GM21529 (cell line): Measurements from ENCODE around the gene RPRD2.
"Not testable (repeated sequence)": the region's sequence is repeated elsewhere in the genome, so short reads cannot be mapped to it uniquely, and the experiment has no call there.

Source experiments
- ATAC-seq: cut with Tn5 transposase; IDR thresholded peaks from one replicate; pipeline ENCODE4 v1.9.1; 2021; ENCODE audit not compliant: unreplicated experiment

The RPRD2 gene

DNA sequence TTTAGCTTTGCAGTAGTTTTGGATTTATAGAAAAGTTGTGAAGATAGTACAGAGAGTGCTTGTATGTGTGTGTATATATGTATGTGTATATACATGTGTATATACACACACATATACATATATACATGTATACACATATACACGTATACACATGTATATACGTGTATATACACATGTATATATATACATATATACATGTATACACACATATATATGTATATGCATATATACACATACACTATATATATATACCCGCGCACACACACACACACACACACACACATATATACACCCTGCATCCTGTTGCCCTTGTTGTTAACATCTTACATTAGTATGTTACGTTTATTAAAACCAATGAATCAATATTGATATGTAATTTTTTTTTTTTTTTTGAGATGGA, 24.3 kb downstream of the RPRD2 start:
- ATAC-seq = no peak

DNA sequence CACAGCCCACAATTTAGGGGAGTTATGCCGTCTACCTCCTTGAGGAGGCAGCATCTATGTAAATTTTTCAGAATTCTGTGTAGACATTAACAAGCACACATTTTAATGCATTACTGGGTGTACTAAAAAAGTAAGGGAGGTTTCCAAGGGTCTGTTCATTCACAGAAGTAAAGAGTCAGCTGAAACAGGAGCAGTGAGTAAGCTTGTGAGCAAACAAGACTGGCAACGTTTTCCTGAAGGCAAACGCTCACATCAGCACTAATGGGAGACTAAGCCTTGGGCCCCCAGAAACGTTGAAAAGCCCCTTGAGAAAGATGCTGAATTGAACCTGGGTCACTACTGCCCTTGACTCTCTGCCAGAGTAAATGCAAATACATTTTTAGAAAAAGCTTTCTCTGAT, 25.7 kb downstream of the RPRD2 start:
- ATAC-seq = no peak

DNA sequence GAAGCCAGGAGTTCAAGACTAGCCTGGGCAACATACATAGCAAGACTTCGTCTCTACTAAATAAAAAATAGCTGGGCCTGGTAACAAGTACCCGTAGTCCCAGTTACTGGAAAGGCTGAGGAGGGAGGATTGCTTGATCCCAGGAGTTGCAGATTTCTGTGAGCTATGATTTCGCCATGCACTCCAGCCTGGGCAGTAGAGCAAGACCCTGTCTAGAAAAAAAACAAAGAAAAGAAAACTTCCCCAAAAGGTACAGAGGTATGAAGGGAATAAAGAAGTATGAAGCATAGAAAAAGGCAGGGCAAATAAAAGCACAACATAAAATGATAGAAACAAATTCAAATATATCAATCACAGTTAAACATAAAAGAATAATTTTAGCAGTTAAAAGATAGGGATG, 28.7 kb downstream of the RPRD2 start:
- no peak for ATAC-seq

DNA sequence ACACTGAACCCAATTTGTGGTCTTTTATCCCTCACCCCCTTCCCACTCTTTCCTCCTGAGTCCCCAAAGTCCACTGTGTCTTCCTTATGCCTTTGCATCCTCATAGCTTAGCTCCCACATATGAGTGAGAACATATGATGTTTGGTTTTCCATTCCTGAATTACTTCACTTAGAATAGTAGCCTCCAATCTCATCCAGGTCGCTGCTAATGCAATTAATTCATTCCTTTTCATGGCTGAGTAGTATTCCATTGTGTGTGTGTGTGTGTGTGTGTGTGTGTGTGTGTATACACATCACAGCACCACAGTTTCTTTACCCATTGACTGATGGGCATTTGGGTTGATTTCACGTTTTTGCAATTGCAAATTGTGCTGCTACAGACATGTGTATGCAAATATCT, 31.2 kb downstream of the RPRD2 start:
- ATAC-seq = not testable (repeated sequence)

DNA sequence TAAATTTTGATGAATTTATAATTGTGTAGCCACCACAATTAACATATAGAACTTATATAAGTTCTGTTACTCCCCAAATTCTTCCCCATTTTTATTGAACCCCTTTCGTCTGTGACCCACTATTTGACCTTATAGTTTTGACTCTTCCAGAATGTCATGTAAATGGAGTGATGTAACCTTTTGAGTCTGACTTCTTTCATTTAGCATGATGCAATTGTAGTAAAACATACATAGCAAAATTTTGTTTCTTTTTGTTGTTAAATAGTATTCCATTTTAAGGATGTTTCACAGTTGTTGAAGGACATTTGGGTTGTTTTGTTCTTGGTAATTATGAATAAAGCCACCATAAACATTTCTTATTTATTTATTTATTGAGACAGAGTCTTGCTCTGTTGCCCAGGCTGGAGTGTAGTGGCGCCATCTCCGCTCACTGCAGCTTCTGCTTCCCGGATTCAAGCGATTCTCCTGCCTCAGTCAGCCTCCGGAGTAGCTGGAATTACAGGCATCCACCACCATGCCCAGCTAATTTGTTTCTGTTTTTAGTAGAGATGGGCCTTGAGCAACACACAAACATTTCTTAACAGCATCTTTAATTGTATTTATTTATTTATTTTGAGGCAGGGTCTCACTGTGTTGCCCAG, 33.6 kb downstream of the RPRD2 start:
- no peak for ATAC-seq

DNA sequence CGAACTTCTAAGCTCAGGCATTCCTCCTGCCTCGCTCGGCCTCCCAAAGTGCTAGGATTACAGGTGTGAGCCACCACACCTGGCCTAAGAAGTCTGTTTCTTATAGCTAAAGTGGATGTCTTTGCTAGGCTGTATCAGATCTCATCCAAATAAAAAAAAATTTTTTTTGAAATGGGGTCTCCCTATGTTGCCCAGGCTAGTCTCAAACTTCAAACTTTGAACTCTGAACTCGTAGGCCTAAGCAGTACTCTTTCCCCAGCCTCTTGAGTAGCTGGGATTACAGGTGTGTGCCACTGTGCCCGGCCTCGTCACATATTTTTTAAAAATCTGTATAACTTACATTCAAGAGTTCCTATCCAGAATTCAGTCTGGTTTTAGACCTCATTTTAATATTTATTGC, 40.5 kb downstream of the RPRD2 start:
- no peak for ATAC-seq

DNA sequence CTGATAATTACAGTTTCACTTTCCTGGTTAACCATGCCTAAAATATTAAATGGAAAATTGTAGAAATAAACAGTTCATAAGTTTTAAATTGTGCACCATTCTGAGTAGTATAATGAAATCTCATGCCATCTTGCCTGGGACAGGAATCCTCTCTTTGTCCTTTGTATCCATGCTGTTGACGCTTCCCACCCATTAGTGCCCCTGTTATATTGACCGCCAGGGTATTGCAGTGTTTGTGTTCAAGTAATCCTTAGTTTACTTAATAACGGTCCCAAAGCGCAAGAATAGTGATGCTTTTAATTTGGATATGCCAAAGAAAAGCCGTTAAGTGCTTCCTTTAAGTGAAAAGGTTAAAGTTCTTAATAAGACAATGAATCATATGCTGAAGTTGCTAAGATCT, 41.7 kb downstream of the RPRD2 start:
- ATAC-seq = no peak

DNA sequence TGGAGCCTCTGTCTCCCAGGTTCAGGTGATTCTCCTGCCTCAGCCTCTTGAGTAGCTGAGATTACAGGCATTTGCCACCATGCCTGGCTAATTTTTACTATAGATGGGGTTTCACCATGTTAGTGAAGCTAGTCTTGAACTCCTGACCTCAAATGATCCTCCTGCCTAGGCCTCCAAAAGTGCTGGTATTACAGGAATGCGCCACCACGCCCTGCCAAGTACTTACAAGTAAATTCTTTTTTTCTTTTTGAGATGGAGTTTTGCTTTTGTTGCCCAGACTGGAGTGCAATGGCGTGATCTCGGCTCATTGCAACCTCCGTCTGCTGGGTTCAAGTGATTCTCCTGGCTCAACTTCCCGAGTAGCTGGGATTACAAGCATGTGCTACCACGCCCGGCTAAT, 42.5 kb downstream of the RPRD2 start:
- no peak for ATAC-seq

DNA sequence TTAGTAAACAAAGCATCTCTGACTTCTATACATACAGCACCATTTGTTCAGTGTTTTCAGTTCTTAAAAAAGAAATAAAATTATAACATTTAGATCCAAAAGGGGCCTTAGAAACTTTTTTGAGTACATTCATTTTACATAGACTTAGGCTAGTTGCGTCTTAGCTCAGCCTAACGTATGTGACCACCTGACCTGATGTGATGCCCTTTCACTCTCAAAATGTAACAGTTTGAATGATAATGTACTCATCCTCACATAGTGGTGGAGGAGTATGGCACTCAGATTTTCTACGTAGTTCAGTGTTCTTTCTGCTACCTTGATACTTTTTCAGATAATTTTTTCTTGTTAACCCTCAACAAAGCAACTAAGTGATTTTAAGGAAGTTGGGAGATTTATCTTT, 43.4 kb downstream of the RPRD2 start:
- no peak for ATAC-seq

DNA sequence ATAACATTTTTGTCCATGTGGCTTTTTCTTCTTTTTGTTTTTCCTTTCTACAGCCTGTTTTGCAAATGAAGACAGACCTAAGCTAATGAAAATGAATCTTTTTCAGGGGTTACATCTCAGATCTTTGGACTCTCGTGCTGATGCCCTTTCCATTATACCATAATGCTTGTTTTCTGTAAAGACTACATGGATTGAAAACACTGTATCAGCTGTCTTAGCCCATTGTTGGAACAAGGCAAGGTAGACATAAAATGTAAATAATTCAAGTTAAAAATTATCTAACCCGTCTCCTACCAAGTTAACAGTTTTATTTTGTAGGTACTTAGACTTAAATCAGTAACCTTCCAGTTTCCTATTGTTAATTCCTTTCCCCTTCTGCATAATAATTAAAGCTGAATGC, 44.9 kb downstream of the RPRD2 start:
- no peak for ATAC-seq

DNA sequence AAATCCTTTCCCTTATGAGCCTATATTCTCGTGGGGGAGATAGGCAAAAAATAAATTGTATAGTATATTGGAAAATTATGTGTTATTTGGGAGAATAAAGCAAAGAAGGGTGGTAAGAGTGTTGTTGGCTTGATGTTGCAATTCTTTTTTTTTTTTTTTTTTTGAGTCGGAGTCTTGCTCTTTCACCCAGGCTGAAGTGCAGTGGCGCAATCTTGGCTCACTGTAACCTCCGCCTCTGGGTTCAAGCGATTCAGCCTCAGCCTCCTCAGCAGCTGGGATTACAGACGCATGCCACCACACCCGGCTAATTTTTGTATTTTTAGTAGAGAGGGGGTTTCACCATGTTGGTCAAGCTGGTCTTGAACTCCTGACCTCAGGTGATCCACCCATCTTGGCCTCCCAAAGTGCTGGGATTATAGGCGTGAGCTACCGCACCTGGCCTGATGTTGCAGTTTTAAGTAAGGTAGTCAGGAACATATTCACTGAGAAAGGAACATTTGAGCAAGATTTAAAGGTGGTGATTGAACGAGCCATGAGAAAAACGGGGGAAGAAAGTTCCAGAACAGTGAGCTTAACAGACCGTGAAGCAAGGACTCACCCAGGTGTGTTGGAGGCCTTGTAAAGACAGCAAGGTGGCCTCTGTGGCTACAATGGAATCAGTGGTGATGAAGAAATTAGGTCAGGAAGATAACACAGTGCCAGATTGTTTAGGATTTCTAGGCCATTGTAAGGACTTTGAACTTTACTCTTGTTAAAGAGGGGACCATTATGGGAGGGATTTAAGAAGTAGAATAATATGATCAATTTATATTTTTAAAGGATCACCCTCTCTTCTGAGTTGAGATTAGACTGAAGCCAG, 45.8 kb downstream of the RPRD2 start:
- ATAC-seq = no peak

DNA sequence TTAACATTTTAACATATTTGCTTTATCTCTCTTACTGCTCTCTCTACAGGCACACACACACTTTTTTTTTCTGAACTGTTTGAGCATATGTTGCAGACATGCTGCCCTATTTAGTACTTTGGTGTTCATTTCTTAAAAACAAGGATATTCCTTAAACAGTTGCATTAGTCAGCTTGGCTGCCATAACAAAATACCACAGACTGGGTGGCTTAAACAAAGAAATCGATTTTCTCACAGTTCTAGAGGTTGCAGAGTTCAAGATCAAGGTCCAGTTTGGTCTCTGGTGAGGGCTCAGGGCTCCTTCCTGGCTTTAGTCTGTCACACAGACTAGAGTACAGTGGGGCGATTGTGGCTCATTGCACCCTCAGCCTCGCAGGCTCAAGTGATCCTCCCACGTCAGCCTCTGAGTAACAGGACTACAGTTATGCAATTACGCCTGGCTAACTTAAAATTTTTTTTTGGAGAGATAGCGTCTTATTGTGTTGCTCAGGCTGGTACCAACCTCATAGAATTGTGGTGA, 46.7 kb downstream of the RPRD2 start:
- no peak for ATAC-seq

DNA sequence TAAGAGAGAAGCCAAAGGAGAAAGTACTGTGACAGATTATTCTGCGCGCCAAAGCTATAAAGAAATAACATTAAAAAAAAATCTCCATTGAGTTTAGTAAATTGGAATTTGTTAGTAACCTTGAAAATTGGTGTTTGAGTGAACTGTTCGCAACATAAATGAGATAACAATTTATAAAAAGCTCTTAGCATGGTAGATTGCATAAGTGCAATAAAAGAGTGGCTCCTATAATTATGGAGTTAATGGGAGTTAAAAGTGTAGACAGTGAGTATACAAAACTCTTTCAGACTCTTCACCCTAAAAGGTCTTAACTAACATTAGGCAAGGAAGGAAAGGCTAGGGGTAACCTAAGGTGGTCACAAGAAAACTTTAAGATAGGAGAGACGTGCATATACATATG, 50.6 kb downstream of the RPRD2 start:
- no peak for ATAC-seq

DNA sequence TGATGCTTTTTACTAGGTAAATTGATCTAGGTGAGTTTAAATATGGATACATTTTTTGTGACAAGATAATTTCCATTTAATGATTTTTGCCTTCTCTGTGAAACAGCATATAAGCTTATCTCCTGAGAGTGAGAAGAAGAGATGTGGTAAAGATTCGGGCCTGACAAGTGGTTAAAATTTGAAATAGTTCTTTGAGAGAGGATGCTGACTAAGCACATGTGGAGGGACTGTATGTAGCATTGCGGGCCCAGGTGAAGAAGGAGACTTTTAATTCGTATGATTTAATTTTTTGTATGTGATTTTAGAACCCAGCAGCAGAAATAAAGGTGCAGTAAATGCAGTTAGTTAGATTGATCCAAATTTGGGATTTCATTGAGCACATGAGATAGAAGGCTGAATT, 51.9 kb downstream of the RPRD2 start:
- ATAC-seq = no peak

DNA sequence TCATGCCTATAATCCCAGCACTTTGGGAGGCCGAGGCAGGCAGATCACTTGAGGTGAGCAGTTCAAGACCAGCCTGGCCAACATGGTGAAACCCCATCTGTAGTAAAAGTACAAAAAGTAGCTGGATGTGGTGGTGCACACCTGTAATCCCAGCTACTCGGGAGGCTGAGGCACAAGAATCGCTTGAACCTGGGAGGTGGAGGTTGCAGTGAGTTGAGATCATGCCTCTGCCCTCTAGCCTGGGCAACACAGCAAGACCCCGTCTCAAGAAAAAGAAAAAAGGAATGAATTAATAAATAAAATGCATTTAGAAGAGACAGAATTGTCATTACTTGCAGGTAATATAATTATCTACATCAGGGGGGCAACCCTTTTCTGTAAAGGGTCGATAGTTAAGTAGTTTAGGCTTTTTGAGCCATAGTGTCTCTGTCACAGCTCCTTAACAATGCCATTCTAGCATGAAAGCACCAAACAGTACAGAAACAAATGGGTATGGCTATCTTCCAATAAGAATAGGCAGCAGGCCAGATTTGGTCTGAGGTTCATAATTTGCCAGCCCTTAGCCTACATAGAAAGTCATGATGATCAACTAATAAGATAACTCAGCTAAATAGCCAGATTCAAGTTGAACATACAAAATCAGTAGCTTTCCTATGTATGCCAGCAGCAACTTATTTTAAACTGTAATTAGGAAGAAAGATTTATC, 56.8 kb downstream of the RPRD2 start:
- ATAC-seq = no peak

DNA sequence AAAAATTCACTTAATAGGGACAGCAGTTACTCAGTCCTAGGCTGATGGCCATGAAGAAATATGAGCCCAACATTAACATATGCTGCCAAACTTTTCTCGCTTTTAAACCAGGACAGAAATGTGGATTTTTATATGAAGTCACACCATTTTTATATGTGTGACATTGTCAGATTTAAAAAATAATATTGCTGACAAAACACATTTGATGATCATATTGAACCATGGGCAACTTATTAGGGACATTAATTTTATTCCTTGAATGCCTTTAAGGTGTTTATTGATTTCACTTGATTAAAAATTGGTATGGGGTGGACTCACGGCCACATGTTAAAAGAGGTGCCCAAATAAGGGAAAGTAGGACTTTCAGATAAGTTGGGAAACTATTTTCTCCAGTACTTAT, 58.6 kb downstream of the RPRD2 start:
- no peak for ATAC-seq

DNA sequence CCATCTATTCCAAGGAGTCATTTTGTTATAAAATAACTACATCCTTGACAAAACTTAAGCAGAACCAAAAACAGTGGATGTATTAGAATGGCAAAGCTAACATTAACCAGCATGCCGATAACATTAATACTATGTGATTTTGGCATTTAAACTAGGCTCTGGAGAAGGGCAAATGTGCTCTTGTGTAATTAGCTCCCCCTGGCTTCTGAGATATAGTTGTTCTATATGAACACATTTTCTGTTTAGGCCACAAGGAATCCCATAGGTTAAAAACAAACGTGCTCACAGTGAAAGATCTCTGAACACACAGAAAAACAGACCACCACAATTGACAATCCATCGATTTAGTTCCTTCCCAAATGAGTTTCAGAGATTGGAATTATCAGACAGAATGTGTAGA, 65.9 kb downstream of the RPRD2 start:
- no peak for ATAC-seq

DNA sequence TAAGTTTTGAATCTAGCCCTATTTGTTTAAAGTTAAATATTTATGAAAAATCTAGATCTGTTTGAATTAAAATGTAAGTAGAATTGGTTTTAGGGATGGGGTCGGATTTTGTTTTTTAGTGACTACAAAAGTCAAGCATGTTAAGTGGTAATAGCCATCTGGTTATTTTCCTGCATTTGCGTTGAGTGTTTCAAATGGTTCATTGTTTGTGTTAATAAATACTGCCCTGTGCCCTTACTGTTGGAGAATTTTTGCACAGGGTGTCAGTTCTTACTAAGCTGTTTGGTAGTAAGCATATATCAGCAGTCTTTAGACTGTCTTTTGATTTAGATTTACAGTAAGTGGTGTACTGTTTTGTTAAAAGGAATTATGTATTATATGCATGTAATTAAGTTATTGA, 77.2 kb downstream of the RPRD2 start:
- no peak for ATAC-seq

DNA sequence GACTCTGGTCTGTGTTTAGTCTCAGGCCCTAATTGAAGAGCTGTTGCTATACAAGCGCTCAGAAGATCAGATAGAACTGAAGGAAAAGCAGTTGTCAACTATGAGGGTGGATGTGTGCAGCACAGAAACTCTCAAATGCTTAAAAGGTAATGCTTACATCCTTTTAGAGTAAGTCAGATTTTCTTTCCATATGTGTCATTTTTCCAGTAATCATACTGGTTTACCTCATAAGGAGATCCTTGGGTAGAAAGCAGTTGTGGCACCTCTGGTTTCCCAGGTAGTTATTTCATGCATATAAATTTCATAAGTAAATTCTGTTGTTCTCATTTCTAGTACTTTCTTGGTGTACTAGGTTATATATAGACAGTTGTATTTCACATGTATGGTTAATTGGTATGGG, 80.3 kb downstream of the RPRD2 start:
- ATAC-seq = no peak

DNA sequence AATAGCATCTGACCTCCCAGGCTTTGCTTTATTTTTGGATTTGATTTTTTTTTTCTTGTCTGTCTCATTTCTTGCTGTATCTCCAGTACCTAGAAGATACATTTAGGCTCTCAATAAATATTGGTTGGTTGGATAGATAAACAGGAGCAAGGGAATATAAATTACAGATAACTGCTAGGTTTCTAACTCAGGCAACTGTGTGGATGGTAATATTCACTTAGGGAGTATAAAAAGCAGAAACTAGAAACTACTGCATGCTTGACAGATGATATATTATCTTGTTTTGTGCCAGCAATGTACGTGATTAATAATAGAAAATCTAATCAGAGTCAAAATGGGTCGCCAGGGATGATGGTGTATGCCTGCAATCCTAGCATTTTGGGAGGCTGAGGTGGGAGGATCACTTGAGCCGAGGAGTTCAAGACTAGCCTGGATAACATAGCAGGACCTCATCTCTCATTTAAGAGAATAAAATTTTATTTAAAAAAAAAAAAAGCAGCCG, 92.2 kb downstream of the RPRD2 start:
- ATAC-seq = no peak

DNA sequence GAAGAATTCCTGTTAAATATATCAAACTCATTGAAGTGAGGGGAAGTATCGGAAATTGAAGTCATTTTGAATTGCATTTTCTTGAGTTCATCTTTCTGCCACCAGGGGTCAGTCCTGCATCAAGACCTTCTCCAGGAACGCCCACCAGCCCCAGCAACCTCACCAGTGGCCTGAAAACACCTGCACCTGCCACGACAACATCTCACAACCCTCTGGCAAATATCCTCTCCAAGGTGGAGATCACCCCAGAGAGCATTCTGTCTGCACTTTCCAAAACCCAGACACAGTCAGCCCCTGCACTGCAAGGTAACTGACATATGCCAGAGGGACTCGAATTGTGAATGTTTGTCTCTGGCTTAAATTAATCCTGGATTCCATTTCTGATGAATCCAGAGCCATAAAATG, 100.5 kb downstream of the RPRD2 start:
- no peak for ATAC-seq

DNA sequence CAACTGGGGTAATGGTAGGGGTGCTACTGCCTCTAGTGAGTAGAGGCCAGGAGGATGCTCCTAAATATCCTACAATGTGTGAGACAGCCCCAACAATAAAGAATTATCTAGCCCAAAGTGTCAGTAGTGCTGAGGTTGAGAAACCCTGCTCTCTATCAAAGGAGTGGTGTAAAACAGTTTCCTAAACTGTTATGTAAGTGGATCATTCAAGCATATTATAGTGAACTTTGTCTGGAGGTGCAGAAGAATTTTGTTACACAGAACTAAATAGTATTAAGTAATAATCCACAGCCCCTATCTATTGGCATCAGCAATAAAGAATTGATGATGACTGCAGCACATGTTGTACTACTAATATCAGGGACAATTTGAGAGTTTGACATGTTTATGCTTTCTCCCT, 103.0 kb downstream of the RPRD2 start:
- ATAC-seq = no peak
